K562 (cell line): ENCODE data around the gene SNRNP70. TPM values are rescaled to one million over a fixed set of nuclear protein-coding genes. Genes with fewer than 3 reads are reported as not detected.
A peak's percentile ranks its signal among the peaks of the same experiment; 100 is the strongest.

Experiments
- CBFA2T3 ChIP-seq: fragments of 450-650 bp; IDR thresholded peaks from 2 replicates; pipeline ENCODE4 v1.6.1; 2017
- CEBPB ChIP-seq: fragments of 450-650 bp; IDR thresholded peaks from 2 replicates; pipeline ENCODE4 v1.6.1; 2016; ENCODE audit warnings: missing genetic modification characterization, missing compliant biosample characterization
- EGR1 ChIP-seq: fragments of 450-650 bp; conservative IDR thresholded peaks from 2 replicates; pipeline ENCODE4 v1.6.1; 2017; ENCODE audit warnings: mild to moderate bottlenecking
- FOXA1 ChIP-seq: fragments of 450-650 bp; IDR thresholded peaks from 2 replicates; pipeline ENCODE4 v1.6.1; 2016; ENCODE audit warnings: mild to moderate bottlenecking, borderline replicate concordance
- HMG20B ChIP-seq: fragments of 250-450 bp; sonication (Bioruptor Pico); IDR thresholded peaks from 2 replicates; pipeline ENCODE4 v1.5.0; 2021; ENCODE audit warnings: mild to moderate bottlenecking
- PPARD ChIP-seq: fragments of 250-450 bp; sonication (Bioruptor Pico); IDR thresholded peaks from 2 replicates; pipeline ENCODE4 v1.8.0; 2022; ENCODE audit warnings: inconsistent platforms, mild to moderate bottlenecking, moderate library complexity
- RERE ChIP-seq: sonication (generic); formaldehyde crosslinking; IDR thresholded peaks from 2 replicates; pipeline ENCODE4 v1.8.0; 2023; ENCODE audit warnings: missing genetic modification reagents, mild to moderate bottlenecking, borderline replicate concordance
- SIN3A ChIP-seq, 2 experiments: fragments of 150-350 bp in 1 of 2; IDR thresholded peaks; 2 replicates each; pipeline ENCODE4 v1.6.1; 2011 to 2016; ENCODE audit warnings: borderline replicate concordance in 2 of 2, low read depth in 2 of 2, low read length in 2 of 2, mild to moderate bottlenecking in 2 of 2, moderate library complexity in 2 of 2; ENCODE audit not compliant: control insufficient read depth in 1 of 2
- SRF ChIP-seq, 2 experiments: fragments of 250-450, 450-650 bp in 1 of 2; sonication (Bioruptor Pico) in 1 of 2; sonication (generic) in 1 of 2; formaldehyde crosslinking; IDR thresholded peaks; 2 replicates each; pipeline versions ENCODE4 v1.5.0 to v1.5.1; 2020 to 2022; ENCODE audit warnings: mild to moderate bottlenecking in 1 of 2, missing genetic modification reagents in 1 of 2
- ZBTB34 ChIP-seq: fragments of 250-450 bp; sonication (Bioruptor Pico); IDR thresholded peaks from 2 replicates; pipeline ENCODE4 v1.8.0; 2021; ENCODE audit warnings: mild to moderate bottlenecking, moderate library complexity
- ZNF696 ChIP-seq: fragments of 250-450 bp; sonication (Bioruptor Pico); conservative IDR thresholded peaks from 2 replicates; pipeline ENCODE4 v1.4.0; 2020; ENCODE audit warnings: mild to moderate bottlenecking, moderate library complexity
- ZSCAN32 ChIP-seq: fragments of 450-650 bp; formaldehyde crosslinking; IDR thresholded peaks from 2 replicates; pipeline ENCODE4 v1.4.0; 2020; ENCODE audit warnings: mild to moderate bottlenecking, moderate library complexity
- polyA plus RNA-seq, 8 experiments: library from polyadenylated mRNA; depleted of rRNA in 4 of 8; stranded (reverse) in 5 of 8; unstranded in 3 of 8; fragments of >200 nt; fragmentation: Nextera tagmentation in 2 of 8; fragmentation: Illumina TruSeq in 1 of 8; extraction: Ambion mirVana in 2 of 8; extraction: Trizol in 1 of 8; gene quantifications; 2 replicates each; pipeline versions ENCODE4 v1.2.1 to v1.2.3, GENCODE V29; 2011 to 2014; ENCODE audit warnings: inconsistent platforms in 1 of 8, missing spikeins in 1 of 8
- total RNA-seq, 7 experiments: library from RNA; depleted of rRNA in 6 of 7; stranded (reverse); fragments of >200 nt in 6 of 7; fragmentation: Illumina TruSeq in 2 of 7; extraction: Trizol in 2 of 7; gene quantifications; 2 replicates each; pipeline versions ENCODE4 v1.2.1 to v1.2.3, GENCODE V29; 2011 to 2021; ENCODE audit warnings: low replicate concordance in 1 of 7
- TF ChIP-seq, protein P1 (sequence below): IDR thresholded peaks from 3 replicates; pipeline ENCODE4 v1.6.1; 2011; ENCODE audit warnings: borderline replicate concordance, mild to moderate bottlenecking; ENCODE audit not compliant: insufficient read length, insufficient read depth
- TF ChIP-seq, protein P2 (sequence below): sonication (generic); IDR thresholded peaks from 2 replicates; pipeline ENCODE4 v1.6.1; 2016

SNRNP70 gene
- total and polyA plus RNA-seq, 9 of the 15 experiments (the other 6 are each of a cell fraction or from before 2014, with no cell fraction given), result 2.8 to 496 (median 136) TPM

DNA sequence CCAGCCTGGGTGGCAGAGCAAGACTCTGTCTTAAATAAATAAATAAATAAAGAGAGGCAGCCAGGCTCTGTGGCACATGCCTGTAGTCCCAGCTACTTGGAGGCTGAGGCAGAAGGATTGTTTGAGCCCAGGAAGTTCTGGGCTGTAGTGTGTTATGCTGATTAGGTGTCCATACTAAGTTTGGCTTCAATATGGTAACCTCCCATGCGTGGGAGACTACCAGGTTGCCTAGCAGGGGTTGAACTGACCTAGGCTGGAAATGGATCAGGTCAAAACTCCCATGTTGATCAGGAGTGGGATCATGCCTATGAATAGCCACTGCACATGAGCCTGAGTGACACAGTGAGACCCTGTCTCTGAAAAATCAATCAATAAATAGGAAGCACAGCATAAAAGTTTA, 4.0 kb upstream of the SNRNP70 start (continued):
- TF ChIP-seq ZBTB34 (CRISPR knock-in tag) (no peak), HMG20B (no peak), PPARD (CRISPR knock-in tag) (no peak), SRF (CRISPR knock-in tag; IDR thresholded peaks at IDR 0.05) (no peak), CEBPB (0 out of 2 replicates have a peak, but pooled peaks have one; percentile 34), ZNF696 (CRISPR knock-in tag) (no peak), EGR1 (0 out of 2 replicates have a peak, but pooled peaks have one; percentile 23), SIN3A (IDR thresholded peaks at IDR 0.05; ENCODE audit: borderline replicate concordance in 2 of 2, control insufficient read depth in 1 of 2, low read depth in 2 of 2, low read length in 2 of 2) (no peak), CBFA2T3 (peak; percentile 62), ZSCAN32 (CRISPR knock-in tag) (no peak), FOXA1 (no peak), RERE (CRISPR knock-in tag) (no peak)
- TF ChIP-seq, protein P1, sequence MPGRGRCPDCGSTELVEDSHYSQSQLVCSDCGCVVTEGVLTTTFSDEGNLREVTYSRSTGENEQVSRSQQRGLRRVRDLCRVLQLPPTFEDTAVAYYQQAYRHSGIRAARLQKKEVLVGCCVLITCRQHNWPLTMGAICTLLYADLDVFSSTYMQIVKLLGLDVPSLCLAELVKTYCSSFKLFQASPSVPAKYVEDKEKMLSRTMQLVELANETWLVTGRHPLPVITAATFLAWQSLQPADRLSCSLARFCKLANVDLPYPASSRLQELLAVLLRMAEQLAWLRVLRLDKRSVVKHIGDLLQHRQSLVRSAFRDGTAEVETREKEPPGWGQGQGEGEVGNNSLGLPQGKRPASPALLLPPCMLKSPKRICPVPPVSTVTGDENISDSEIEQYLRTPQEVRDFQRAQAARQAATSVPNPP, result no peak
- TF ChIP-seq, protein P2, sequence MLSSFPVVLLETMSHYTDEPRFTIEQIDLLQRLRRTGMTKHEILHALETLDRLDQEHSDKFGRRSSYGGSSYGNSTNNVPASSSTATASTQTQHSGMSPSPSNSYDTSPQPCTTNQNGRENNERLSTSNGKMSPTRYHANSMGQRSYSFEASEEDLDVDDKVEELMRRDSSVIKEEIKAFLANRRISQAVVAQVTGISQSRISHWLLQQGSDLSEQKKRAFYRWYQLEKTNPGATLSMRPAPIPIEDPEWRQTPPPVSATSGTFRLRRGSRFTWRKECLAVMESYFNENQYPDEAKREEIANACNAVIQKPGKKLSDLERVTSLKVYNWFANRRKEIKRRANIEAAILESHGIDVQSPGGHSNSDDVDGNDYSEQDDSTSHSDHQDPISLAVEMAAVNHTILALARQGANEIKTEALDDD, result peak; percentile 77; the same call in 1 of the 2 replicates
- TF ChIP-seq, all 486 proteins: peak for 8
